ENCODE measurements around the gene ESRP2.
A peak's percentile ranks its signal among the peaks of the same experiment; 100 is the strongest.

The ESRP2 gene

DNA sequence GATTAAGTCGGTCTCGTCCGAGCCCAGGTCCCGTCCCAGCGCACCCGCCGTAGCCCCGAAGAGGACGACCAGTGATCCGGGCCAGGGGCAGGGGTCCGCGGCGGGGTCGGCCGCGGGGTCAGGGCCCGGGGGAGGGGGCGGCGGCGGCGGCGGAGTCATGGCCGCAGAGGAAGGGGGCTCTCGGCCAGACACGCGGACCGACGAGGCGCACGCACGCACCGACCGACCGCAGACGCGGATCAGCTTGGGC, at the start of gene ESRP2:
TSS of gene ESRP2 (minus strand) at position 241 of the 250 bp plus-strand sequence. CDS start at position 159, 82 bp downstream.
- no peak for DNase-seq

DNA sequence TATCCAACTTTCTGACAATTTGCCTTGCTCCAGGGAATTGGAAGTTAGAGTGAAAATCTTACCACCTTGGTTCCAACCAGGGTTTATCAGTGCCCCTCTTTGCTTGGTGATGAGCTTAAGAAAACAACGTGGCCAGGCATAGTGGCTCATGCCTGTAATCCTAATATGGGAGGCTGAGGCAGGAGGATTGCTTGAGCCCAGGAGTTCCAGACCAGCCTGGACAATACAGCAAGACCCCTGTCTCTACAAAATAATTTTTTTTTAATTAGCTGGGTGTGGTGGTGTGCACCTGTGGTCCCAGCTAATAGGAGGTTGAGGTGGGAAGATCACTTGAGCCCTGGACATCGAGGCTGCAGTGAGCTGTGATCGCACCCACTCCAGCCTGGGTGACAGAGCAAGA, 49.8 kb upstream of the ESRP2 start:
- no peak for DNase-seq

DNA sequence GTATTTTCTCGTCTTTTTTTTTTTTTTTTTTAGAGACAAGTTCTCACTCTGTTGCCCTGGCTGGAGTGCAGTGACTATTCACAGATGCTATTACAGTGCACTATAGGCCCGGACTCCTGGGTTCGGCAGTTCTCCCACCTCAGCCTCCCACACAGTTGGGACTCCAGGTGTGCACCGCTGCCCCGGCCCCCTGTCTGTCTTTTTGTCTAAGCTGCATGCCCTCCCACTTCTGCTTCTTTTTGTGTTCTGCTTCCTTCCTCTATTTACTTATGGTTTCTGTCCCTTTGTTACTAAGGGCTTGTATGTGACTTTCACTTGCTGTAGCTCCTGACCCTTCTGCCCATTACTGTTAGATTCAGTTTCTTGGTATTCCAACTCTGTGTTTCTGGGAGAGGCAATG, 48.9 kb upstream of the ESRP2 start:
- DNase-seq, result no peak

DNA sequence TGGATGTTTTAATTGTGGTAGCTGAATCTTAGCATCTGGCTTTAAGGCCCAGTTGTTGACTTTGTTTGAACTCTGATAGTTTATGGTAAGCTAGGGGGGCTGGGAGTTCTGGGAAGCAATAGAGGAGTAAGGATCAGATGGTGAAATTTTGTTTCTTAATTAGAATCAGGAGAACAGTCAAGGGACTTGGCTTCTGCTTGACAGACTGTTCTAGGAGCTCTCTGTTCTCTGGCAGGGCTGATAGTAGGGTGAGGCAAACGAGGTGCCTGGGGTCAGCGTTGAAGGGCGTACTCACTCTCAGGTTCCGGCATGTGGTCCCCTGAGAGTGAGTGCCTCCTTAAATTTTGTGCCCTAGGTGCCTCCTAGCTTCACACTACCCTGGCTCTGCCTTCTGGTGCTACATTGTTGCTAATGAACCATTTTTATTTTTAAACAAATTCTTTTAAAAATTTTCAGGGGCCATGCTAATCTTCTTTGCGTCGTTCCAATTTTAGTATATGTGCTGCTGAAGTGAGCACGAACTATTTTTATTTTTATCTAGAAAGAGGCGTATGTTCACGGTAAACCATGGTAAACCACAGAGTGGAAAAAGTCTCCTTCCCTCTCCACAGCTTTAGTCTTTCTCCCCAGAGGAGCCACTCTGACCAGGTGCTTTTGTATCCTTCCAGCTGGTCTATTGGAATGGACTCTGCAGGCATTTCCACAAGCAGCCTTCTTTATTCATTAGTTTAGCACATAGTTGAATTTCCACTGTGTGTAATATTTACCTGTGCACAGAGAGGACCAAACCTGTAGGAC, 48.1 kb upstream of the ESRP2 start:
- no peak for DNase-seq

DNA sequence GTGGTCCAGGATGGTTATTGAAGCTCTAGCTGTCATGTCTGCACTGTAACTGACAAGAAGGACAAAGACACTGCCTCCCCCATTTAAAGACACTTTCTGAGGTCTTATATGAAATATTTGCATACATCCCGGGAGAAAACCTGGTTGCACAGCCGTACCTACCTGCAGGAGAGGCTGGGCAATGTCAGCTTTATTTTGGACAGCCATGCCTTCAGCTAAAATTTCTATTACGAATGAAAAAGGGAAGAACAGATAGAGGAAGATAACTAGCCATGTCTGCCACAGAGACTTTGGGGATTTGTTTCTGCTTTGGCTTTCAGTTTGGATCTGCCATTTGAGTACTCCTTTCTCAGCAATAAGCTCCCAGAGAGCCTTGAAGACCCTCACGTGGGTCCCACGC, 47.4 kb upstream of the ESRP2 start:
- no peak for DNase-seq

GRCh38 chr16:68282064-68282452, 46.1 kb upstream of the ESRP2 start:
- no peak for DNase-seq

DNA sequence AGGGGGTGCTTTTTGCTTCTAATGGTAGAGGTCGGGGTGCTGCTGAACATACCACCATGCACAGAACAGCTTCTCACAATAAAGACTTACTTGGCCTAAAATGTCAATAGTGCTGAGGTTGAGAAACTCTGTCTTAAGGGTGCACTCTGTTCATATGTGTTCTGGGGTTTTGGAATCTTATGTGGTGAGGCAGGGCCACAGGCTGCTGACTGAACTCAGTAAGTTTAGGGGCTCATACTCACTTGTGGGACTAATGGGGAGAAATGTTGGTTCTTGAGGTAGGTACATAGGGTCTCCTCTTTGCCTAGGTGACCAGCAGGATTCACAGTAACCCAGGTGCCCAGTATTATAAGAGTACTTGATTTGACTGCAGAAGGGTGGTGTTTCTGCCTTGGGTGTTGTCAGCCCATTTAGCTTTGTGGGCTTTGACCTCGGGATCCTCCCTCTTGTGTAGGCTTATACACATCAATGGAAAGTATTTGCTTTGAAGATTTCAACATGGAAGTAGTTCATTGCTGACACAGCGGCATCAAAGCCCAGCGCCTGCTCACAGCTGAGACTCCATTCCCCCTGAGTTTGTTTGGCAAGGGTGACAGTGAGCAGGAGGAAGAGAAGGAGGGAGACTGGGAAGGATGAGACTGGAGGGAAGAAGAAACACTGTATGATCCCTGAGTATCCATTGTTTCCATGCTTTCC, 45.6 kb upstream of the ESRP2 start:
- no peak for DNase-seq

- no peak for DNase-seq
Observed at GRCh38 chr16:68279726-68280558, 44.0 kb upstream of the ESRP2 start.

GRCh38 chr16:68276223-68276622, 40.3 kb upstream of the ESRP2 start:
- DNase-seq, result no peak

DNA sequence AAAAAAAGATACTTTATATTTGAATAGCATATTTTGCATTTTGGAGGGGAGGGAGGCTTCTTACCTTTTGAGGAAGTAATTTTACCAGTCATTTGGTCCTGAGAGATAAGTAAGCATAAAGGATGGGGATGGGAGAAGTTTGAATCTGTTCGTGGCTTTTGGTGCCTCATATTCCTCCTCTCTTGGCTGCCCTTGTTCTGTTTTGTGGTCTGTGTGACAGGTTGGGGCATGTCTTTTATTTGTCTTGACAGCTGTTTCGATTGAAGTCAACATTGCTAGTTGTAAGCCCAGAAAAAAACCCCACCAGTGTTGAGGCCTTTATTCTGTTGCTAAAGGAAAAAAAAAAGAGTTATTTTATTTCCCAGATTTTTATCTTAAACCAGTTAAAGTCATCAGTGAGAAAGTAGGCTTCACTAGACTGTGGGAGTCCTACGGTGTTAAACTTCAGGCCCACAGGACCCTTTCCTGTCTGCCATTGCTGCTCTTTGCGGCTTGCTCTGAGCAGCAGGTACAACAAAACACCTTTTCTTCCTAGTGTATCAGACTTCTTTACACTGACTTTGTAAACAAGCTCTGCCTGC, 39.8 kb upstream of the ESRP2 start:
- no peak for DNase-seq

- DNase-seq, result no peak
Observed at GRCh38 chr16:68274441-68274840, 38.5 kb upstream of the ESRP2 start.

GRCh38 chr16:68273896-68274295, 38.0 kb upstream of the ESRP2 start:
- no peak for DNase-seq

GRCh38 chr16:68273459-68273858, 37.5 kb upstream of the ESRP2 start:
- DNase-seq, result no peak

DNA sequence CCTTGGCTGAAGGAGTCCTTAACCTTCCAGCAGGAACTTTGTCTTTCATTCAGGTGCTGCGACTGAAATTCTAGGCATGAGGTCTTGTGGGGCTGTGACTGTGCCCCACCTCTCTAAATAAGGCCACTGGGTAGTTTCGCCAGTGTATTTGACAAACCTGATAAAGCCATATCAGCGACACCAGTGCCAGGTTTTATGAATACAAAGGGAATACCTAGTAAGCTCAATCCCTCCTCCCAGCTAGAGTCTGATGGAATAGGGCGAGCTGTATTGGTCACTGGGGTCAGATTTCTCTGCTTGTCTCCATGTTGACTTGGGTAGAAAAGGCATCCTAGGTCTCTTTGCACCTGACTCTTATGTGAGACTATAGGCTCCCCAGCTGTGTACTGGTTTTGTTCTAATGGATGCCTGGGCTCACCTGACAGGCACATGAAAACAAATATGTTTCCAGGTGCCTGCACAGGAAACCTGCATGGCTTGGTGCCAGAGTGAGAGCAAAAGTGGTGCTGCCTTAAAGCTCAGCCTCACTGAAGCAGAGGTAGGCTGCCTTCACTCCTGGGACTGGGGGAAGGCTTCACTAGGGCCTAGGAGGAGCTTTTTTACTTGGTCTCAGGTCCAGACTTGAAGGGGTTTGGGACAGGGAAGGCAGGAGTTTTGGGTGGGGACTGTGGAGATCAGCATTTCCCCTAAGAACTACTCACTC, 36.7 kb upstream of the ESRP2 start:
- peak; percentile 58 for DNase-seq

GRCh38 chr16:68270353-68270752, 34.4 kb upstream of the ESRP2 start:
- no peak for DNase-seq

DNA sequence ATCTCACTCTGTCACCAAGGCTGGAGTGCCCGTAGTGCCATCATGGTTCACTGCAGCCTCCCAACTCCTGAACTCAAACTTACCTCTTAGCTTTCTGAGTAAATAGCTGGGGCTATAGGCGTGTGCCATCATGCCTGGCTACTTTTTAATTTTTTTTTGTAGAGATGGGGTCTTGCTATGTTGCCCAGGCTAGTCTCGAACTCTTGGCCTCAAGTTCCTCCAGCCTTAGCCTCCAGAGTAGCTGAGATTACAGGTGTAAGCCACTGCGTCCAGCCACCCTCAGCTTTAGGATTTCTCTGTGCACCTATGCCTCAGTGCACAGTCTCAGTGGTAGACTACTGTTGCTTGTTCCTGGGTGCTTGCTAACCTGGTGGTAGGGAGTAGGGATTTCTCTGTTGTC, 33.9 kb upstream of the ESRP2 start:
- DNase-seq, result no peak

DNA sequence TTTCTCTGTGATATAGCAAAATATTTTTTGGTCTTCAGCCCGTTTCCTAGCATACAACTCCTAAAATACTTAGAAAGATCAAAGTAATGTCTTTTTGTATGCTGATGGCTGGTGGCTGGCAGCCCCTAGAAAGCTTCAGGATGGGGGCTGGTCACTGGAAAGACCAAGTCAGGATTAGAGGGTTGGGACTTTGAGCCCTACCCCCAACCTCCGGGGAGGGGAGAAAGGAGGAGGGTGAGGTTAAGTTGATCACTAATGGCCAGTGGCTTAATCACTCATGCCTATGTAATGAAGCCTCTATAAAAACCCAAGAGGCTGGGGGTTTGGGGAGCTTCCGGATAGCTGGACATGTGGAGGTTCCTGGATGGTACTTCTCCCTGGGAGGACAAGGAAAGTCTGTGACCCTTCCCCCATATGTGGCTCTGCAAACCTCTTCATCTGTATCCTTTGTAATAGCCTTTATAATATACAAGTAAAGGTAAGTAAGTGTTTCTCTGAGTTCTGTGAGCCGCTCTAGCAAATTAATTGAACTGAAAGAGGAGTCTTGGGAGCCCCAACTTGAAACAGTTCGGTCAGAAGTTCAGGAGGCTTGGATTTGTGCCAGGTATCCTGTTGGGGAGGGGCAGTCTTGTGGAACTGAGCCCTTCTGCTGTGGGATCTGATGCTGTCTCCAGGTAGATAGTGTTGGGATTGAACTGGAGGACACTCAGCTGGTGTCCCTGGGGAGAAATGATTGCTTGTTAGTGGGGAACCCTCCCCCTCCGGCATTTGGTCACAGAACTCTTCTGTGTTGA, 31.9 kb upstream of the ESRP2 start:
- no peak for DNase-seq

DNA sequence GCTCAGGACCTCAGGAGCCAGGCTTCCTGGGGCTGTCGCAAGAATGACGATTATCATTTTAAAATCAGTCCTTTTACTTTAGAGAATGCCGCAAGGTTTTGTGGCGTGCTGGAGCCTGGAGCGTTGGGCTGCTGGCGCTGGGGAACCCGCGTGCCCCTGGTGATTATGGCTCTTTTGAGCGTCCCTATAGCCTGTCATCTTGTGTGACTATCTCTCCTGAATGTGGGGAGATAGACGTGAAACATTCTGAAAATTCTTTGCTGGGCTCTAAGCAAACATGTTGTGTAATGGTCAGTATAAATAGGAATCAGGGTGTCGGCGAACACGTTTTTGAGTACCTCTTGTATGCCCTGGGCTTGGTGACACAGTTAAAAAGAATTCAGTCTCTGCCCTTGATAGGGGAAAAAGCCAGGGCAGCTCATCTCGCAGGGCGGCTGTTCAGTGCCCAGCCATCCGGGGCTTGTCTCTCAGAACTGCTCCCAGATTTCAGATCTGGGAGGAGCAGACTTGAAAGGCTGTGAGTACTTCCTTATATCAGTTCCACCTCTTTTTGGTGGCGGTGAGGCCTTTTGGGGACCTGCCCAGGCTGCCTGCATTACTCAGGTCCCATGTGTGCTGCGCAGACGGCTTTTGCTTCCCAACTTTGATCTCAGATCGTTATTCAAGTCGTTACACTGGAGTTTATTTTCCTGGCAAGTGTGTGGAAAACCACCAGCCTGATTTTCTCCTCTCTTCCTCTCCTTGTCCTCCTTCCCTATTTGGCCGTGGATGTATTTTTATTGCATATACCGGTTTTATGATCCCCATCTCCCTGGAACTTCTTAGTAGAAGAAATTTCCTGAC, 29.4 kb upstream of the ESRP2 start:
- DNase-seq, result no peak

- DNase-seq, result no peak
Observed at GRCh38 chr16:68264128-68265077, 28.5 kb upstream of the ESRP2 start, which contains the start of gene SLC7A6. Gene SLC7A6 (plus strand): TSS chr16:68264526. CDS start chr16:68274727, 10,201 bp downstream.

Data from NCI-H2029 (cell line).